ENCODE measurements around the gene PSEN2. TPM values are rescaled to one million over a fixed set of nuclear protein-coding genes. Genes with fewer than 3 reads are reported as not detected.

PSEN2 gene
- total and polyA plus RNA-seq, 2 donors (not counting 1 experiment from before 2014, with no cell fraction given): 15.8 to 26.0 TPM

- DNase-seq: no peak
- no peak for ATAC-seq (ENCODE audit: low read depth)
- Mint-ChIP-seq H3K27ac (no peak overlapping the region), H3K4me3 (no peak overlapping the region), H3K9me3 (ENCODE audit: insufficient read depth) (no peaks in the 10 kb centered on the region), H3K27me3 (no peaks in the 10 kb centered on the region), H3K4me1 (peaks cover 12% of the 10 kb centered on the region)
- H3K79me2 ChIP-seq (ENCODE audit: control insufficient read depth, insufficient read depth, low read length): no peaks in the 10 kb centered on the region
- no peaks in the 10 kb centered on the region for H3K27me3 ChIP-seq (replicated peaks in 1 of 4; ENCODE audit: control extremely low read depth in 1 of 4, control insufficient read depth in 3 of 4, insufficient read depth in 4 of 4, low read length in 3 of 4)
- no peak overlapping the region for H2AFZ ChIP-seq (ENCODE audit: insufficient read depth, low read depth, low read length, poor library complexity, severe bottlenecking)
- peaks cover 0 to 7% of the 10 kb centered on the region in 2 experiments for H3K36me3 ChIP-seq (replicated peaks in 1 of 2; ENCODE audit: control extremely low read depth in 1 of 2, control insufficient read depth in 1 of 2, extremely low read depth in 1 of 2, insufficient read depth in 2 of 2, low read length in 1 of 2)
- H3K4me1 ChIP-seq (ENCODE audit: control insufficient read depth in 2 of 2, insufficient read depth in 2 of 2, low read length in 2 of 2): peaks cover 6 to 10% of the 10 kb centered on the region in 2 donors
- WGBS (ENCODE audit: insufficient coverage): 94% methylated on average over 7 of the region's 7 CpGs
- H3K4me3 ChIP-seq (ENCODE audit: control extremely low read depth in 1 of 5, extremely low read depth in 1 of 5, insufficient read depth in 1 of 5, low read depth in 2 of 5, low read length in 4 of 5): no peak overlapping the region
- TF ChIP-seq, protein P1, sequence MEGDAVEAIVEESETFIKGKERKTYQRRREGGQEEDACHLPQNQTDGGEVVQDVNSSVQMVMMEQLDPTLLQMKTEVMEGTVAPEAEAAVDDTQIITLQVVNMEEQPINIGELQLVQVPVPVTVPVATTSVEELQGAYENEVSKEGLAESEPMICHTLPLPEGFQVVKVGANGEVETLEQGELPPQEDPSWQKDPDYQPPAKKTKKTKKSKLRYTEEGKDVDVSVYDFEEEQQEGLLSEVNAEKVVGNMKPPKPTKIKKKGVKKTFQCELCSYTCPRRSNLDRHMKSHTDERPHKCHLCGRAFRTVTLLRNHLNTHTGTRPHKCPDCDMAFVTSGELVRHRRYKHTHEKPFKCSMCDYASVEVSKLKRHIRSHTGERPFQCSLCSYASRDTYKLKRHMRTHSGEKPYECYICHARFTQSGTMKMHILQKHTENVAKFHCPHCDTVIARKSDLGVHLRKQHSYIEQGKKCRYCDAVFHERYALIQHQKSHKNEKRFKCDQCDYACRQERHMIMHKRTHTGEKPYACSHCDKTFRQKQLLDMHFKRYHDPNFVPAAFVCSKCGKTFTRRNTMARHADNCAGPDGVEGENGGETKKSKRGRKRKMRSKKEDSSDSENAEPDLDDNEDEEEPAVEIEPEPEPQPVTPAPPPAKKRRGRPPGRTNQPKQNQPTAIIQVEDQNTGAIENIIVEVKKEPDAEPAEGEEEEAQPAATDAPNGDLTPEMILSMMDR (IDR thresholded peaks at IDR 0.05): no peak
- no peak for TF ChIP-seq EZH2 (IDR thresholded peaks at IDR 0.05; ENCODE audit: borderline replicate concordance, insufficient read depth, low read depth, low read length, poor library complexity, severe bottlenecking)
- H3K27ac ChIP-seq (ENCODE audit: low read length in 2 of 2): no peak overlapping the region
- no peak overlapping the region for H3K9ac ChIP-seq (ENCODE audit: low read length)
- H3K4me2 ChIP-seq (replicated peaks; ENCODE audit: low read depth, low read length, poor library complexity, severe bottlenecking): no peak overlapping the region
- intact Hi-C loops (cut with micrococcal nuclease): no loop called here
- ChIA-PET POLR2A (no interaction called here), CTCF (no interaction called here)
- no peaks in the 10 kb centered on the region for H4K20me1 ChIP-seq (ENCODE audit: control insufficient read depth, insufficient read depth, low read length, poor library complexity, severe bottlenecking)
- no peaks in the 10 kb centered on the region for H3K9me3 ChIP-seq (ENCODE audit: control extremely low read depth in 1 of 3, control insufficient read depth in 2 of 3, insufficient read depth in 1 of 3, low read length in 2 of 3)
Measured at GRCh38 chr1:226877669-226878068, 7.3 kb downstream of the PSEN2 start.

GRCh38 chr1:226880372-226881287 is 10.2 kb downstream of the PSEN2 start:
- Histone ChIP-seq H3K27ac (ENCODE audit: low read length in 2 of 2) (no peak overlapping the region), H3K4me2 (replicated peaks; ENCODE audit: low read depth, low read length, poor library complexity, severe bottlenecking) (no peak overlapping the region), H3K36me3 (replicated peaks in 1 of 2; ENCODE audit: control extremely low read depth in 1 of 2, control insufficient read depth in 1 of 2, extremely low read depth in 1 of 2, insufficient read depth in 2 of 2, low read length in 1 of 2) (peaks cover 0 to 4% of the 10 kb centered on the region in 2 experiments), H4K20me1 (ENCODE audit: control insufficient read depth, insufficient read depth, low read length, poor library complexity, severe bottlenecking) (no peaks in the 10 kb centered on the region), H3K9ac (ENCODE audit: low read length) (no peak overlapping the region), H2AFZ (ENCODE audit: insufficient read depth, low read depth, low read length, poor library complexity, severe bottlenecking) (no peak overlapping the region), H3K9me3 (ENCODE audit: control extremely low read depth in 1 of 3, control insufficient read depth in 2 of 3, insufficient read depth in 1 of 3, low read length in 2 of 3) (no peaks in the 10 kb centered on the region), H3K27me3 (replicated peaks in 1 of 4; ENCODE audit: control extremely low read depth in 1 of 4, control insufficient read depth in 3 of 4, insufficient read depth in 4 of 4, low read length in 3 of 4) (no peaks in the 10 kb centered on the region), H3K4me1 (ENCODE audit: control insufficient read depth in 2 of 2, insufficient read depth in 2 of 2, low read length in 2 of 2) (peaks cover 33 to 38% of the 10 kb centered on the region in 2 donors), H3K4me3 (ENCODE audit: control extremely low read depth in 1 of 5, extremely low read depth in 1 of 5, insufficient read depth in 1 of 5, low read depth in 2 of 5, low read length in 4 of 5) (no peak overlapping the region), H3K79me2 (ENCODE audit: control insufficient read depth, insufficient read depth, low read length) (no peaks in the 10 kb centered on the region)
- H3K27me3 Mint-ChIP-seq: no peaks in the 10 kb centered on the region
- intact Hi-C loops (cut with micrococcal nuclease): no loop called here
- peak overlapping the region; percentile 56 for H3K27ac Mint-ChIP-seq
- ChIA-PET CTCF (interaction anchor here (1.5 kb wide), 1 partner anchor 32 kb away, joined by 5 read pairs; no protein-coding TSS in a partner anchor), POLR2A (no interaction called here)
- DNase-seq: no peak
- H3K4me1 Mint-ChIP-seq: peaks cover 38% of the 10 kb centered on the region
- 88% methylated on average over 13 of the region's 14 CpGs for WGBS (ENCODE audit: insufficient coverage)
- ATAC-seq (ENCODE audit: low read depth): no peak
- H3K9me3 Mint-ChIP-seq (ENCODE audit: insufficient read depth): no peaks in the 10 kb centered on the region
- TF ChIP-seq, protein P1 (IDR thresholded peaks at IDR 0.05): no peak
- TF ChIP-seq EZH2 (IDR thresholded peaks at IDR 0.05; ENCODE audit: borderline replicate concordance, insufficient read depth, low read depth, low read length, poor library complexity, severe bottlenecking): no peak
- H3K4me3 Mint-ChIP-seq: peak overlapping the region; percentile 1

Data from B cell (primary cell).